HG02970 (cell line): ENCODE measurements around the gene MEI1.
A peak's percentile ranks its signal among the peaks of the same experiment; 100 is the strongest.

Source experiments
- ATAC-seq: cut with Tn5 transposase; IDR thresholded peaks from one replicate; pipeline ENCODE4 v1.9.1; 2021; ENCODE audit warnings: mild to moderate bottlenecking, moderate library complexity, moderate number of reproducible peaks; ENCODE audit not compliant: unreplicated experiment, low FRiP score

Gene MEI1

DNA sequence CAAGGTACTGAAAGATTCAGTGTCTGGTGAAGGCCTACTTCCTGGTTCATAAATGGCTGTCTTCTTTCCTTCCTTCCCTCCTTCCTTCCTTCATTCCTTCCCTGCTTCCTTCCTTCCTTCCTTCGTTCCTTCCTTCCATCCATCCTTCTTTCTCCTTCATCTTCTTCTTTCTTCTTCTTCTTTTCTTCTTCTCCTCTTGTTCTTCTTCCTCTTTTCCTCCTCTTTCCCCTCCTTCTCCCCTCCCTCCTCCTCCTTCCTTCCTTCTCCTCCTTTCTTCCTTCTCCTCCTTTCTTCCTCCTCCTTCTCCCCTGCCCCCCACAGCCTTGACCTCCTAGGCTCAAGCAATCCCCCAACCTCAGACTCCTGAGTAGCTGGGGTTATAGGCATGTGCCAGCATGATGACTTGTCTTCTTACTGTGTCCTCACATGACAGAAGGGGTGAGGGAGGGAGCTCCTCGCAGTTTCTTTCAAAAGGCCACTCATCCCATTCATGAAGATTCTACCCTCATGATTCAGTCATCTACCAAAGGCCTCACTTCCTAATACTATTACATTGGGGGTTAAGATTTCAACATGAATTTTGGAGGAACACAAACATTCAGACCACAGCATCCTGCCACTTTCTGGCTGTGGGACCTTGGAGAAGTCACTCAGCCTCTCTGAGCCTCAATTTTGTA is 78.6 kb downstream of the MEI1 start:
- ATAC-seq = no peak

DNA sequence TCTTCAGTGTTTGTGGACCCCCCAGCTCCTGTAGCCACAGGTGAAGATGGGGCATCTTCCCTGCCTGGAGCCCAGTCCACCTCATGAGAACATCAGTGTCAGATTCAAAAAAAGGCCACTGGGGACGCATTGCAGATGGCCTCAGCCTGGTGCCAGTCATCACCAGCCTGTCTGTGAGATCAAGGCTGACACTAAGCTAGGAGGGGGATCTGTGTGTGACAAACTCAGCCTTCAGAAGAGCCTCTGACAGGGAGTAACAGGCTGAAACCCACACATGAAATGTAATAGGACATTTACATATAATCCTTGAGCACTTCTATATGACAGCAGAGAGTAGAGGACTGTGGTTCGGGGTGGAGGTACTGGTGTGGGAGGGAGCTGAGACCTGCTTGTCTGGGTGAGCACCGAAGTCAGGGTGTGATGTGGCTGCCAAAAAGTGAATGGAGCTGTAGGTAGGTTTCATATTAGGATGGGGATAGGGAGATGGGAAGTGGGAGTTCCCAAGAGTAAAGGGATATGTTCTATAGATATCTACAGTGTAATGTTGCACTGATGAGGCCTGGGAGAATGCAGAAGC is 80.7 kb downstream of the MEI1 start:
- ATAC-seq = no peak

GRCh38 chr22:41780746-41781505 is 81.6 kb downstream of the MEI1 start:
- ATAC-seq = peak; percentile 59

GRCh38 chr22:41781507-41781906 is 82.2 kb downstream of the MEI1 start:
- peak; percentile 19 for ATAC-seq

GRCh38 chr22:41782316-41782715 is 83.0 kb downstream of the MEI1 start:
- no peak for ATAC-seq

DNA sequence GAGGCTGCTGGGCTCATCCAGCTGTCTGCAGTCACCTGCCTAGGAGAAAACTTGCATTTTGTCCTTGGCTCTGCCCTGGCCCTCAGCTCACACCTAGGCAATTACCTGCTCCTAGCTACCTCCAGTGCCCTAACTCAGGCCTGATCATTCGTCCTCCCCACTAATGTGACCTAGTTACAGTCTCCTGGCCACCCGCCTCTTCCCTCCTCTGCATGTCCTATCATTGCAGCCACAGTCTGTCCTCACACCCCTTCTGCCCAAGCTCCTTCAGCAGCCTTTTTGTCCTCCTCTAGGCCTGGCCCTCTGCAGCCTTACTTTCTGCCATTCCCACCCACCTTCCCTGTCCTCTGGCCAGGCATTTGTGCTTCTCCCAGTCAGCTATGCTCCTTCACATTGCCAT is 83.4 kb downstream of the MEI1 start:
- ATAC-seq = no peak

GRCh38 chr22:41787331-41787730 is 88.0 kb downstream of the MEI1 start:
- no peak for ATAC-seq

DNA sequence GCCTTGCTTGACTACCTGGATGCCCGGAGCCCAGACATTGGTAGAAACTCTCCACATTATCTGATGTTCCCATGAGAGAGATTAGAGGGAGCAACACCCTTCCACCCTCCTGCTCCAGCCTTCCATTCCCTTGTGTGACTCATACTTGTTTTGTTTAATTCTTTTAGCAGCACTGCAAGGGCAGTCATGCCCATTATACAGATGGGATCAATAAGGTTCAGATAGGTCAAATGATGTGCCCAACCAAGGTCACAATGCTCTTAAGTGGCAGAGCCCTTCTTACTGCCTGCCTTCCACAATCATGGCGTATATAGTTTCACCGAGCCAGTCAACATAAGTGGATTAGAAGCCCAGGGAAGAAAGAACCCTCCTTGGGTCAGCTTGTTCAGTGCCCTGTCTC is 94.6 kb downstream of the MEI1 start:
- no peak for ATAC-seq

DNA sequence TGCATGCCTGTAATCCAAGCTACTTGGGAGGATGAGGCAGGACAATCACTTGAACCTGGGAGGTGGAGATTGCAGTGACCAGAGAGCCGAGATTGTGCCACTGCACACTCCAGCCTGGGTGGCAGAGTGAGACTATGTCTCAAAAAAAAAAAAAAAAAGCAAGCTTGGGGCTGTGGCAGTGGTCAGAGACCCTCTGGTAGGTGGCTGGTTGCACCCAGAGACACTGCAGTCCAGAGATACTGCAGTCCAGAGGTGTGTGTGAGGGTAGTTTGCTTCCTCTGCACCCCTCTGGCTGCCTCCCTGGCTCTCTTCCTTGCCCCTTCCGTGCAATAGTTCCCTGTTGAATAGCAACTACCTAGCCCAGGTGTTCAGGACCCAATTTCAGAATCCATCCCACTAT is 99.4 kb downstream of the MEI1 start:
- ATAC-seq = no peak

DNA sequence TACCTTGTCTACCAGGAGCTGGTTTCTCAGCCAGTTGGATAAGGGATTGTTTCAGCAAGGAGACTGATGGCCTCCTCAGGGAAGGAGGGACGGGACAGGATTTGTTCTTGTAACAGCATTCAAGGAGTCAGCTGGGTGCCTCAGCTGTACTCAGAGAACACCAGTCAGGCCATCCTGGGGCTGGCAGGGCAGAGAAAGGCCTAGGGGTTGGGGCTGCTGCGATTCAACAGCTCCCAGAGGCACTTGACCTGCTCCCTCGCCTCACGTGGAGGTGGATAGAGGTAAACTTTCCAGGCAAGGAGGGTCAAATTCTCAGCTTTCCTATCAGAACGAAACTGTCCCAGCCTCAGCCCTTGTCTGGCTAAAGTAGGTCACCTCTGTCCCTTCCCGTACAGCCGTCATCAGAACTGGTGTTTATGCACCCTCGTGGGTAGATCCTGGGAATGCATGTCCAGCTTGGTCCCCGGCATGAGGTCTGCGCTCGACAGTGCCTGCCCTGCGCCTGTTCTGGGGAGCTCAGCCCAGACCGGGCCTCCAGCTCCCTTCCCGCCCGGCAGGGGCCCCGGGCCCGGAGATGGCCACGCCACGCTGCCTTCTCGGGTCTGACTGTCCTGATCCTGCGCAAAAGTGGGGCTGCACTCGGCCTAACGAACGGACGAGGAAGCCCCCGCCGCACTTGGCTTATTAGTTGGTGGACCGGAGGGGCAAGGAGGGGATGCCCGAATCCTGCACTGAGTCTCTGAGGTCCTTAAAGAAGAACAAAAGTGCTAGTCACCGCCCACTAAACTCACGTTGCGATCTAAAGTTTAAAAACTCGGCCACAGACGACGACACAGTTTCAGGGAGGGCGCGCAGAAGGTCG is 100.4 kb downstream of the MEI1 start:
- ATAC-seq = peak; percentile 25

GRCh38 chr22:41800348-41801146 is 101.2 kb downstream of the MEI1 start, which contains the start of gene CCDC134:
TSS of gene CCDC134 (plus strand) at chr22:41800679. CDS start at chr22:41808891, 8,212 bp downstream.
- peak; percentile 78 for ATAC-seq

- ATAC-seq = no peak
Measured at GRCh38 chr22:41801147-41801819, 102.0 kb downstream of the MEI1 start.

DNA sequence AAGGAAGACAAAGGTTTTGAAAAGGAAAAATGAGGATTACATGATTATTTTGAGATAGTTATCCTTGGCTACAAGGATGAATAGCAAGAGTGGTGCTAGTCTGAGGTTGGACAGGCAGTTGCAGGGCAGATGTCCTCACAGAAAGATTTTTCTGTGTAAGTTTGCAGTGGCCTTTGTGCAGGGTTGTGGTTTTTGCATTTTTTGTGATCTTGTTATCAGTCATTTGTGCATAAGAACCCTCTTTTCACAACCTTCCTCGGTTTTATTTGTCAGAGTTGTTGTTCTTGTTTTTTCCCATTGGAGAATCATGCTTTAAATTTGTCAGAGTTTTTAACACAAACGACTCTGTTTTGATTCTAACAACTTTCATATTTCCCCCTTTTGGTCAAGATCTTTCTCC is 102.6 kb downstream of the MEI1 start:
- ATAC-seq = no peak

DNA sequence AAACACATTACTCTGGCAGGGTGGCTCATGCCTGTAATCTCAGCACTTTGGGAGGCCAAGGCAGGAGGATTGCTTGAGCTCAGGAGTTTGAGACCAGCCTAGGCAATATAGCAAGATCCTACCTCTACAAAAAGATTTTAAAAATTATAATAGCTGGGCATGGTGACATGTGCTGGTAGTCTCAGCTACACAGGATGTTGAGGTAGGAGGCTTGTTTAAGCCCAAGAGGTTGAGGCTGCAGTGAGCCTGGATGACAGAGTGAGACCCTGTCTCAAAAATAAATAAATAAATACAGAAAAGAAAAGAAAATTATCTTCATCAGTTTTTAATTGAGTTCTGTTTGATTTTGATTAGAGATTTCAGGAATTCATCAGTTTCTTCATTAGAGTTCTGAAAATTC is 106.3 kb downstream of the MEI1 start:
- no peak for ATAC-seq

DNA sequence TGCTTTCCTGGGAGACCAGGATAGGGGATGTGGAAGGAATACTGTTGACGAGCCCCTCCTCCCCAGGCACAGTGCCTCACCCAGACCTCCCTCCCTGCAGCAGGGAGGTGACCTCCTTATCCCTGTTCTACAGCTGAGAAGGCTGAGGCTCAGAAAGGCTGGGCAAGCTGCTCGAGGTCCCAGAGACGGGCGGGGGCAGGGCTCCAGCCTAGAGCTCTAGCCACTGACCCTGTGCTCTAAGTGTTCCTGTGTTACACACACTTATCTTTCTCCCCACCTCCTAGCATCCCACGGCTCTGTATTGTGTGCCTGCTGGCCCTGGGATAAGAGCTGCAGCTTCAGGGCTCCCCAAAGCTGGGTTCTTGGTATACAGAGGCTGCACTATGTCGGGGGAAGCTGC is 109.1 kb downstream of the MEI1 start:
- ATAC-seq = no peak

DNA sequence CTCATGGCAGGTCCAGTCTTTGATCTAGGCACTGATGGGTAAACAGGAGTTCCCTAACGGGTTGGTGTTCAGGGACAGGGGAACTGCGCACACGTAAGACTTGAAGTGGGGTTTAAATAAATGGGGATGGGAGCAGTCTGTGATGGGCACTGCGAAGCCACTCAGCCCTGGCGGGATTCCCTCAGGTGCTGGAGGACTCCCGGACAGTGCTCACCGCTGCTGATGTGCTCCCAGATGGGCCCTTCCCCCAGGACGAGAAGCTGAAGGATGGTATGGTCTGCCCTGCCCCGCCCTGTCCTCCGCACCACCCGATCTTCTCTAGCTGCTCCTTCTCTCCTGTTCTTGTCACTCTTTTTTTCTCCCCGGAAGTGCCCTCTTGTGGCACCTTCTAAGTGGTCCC is 110.7 kb downstream of the MEI1 start:
- ATAC-seq = no peak

DNA sequence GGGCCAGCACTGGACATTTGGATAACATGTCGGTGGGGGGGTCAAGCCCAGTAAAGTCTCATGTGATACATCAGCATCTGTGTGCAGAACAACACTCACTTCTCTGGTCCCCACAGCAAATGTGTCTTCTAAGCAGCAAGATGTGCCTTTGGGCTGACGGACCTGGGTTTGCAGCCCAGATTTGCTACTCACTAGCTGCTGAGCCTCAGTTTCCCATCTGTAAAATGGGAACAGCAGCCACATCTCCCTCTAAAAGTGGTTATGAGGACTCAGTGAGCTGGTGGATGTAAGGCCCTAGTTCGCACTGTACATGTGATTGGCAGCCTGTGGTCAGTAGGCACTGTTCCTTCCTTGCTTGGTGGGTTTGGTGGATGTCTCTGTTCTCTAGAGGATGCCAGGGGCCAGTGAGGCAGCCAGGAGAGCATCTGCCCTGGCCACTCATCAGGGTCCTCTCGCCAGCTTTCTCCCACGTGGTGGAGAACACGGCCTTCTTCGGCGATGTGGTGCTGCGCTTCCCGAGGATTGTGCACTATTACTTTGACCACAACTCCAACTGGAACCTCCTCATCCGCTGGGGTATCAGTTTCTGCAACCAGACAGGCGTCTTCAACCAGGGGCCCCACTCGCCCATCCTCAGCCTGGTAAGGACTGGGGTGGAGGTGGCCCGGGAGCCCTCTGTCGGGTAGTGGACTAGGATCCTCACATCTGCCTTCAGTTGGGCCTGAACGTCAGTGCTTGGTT is 113.7 kb downstream of the MEI1 start:
- ATAC-seq = no peak

DNA sequence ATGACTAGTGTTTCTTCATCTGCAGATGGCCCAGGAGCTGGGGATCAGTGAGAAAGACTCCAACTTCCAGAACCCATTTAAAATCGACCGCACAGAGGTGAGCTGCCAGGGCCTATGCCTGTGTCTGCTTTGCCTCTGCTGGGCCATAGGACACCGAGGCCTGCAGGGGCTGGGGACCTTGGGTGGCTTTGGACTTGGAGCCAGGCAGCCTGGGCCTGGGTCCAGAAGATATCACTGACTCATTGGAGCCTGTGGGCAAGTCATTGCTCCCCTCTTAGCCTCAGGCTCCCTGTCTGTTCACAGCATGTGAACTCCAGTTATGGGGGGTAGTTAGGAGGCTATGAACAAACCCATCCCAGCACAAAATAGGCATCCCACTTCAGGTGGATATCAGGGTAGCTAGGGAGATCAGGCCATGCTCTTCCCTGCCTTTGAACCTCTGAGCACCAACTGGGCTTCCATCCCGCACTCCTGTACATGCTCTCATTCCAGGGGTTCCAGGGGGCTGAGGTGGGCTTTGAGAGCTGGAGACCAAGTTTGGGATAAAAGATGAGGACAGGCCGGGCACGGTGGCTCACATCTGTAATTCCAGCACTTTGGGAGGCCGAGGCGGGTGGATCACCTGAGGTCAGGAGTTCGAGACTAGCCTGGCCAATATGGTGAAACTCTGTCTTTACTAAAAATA is 114.6 kb downstream of the MEI1 start:
- ATAC-seq = no peak
